HepG2 (cell line): Measurements from ENCODE around the gene RHBDD2. TPM values are rescaled to one million over a fixed set of nuclear protein-coding genes. Genes with fewer than 3 reads are reported as not detected.

Experiments
- AHR ChIP-seq: IDR thresholded peaks from 2 replicates; pipeline ENCODE4 v1.6.1; 2018; ENCODE audit warnings: missing genetic modification reagents, missing compliant biosample characterization
- EP300 ChIP-seq, 3 experiments: sonication (generic) in 1 of 3; formaldehyde crosslinking in 1 of 3; IDR thresholded peaks; 2 replicates each; pipeline versions ENCODE4 v1.5.1 to v1.6.1; 2011 to 2020; ENCODE audit warnings: low read depth in 2 of 3, low read length in 2 of 3, borderline replicate concordance in 1 of 3, improper control_type of control experiment in 1 of 3, mild to moderate bottlenecking in 1 of 3, missing genetic modification reagents in 1 of 3, moderate library complexity in 1 of 3
- ETV5 ChIP-seq: IDR thresholded peaks from 2 replicates; pipeline ENCODE4 v1.6.1; 2018; ENCODE audit warnings: missing biosample characterization, missing genetic modification reagents, inconsistent platforms, borderline replicate concordance
- ETV6 ChIP-seq: sonication (generic); formaldehyde crosslinking; conservative IDR thresholded peaks from 2 replicates; pipeline ENCODE4 v1.4.0; 2020; ENCODE audit warnings: missing genetic modification reagents
- GABPB1 ChIP-seq: IDR thresholded peaks from 2 replicates; pipeline ENCODE4 v1.6.1; 2016; ENCODE audit warnings: mild to moderate bottlenecking, missing genetic modification reagents, moderate library complexity, missing compliant biosample characterization
- HDAC1 ChIP-seq: sonication (generic); formaldehyde crosslinking; IDR thresholded peaks from 2 replicates; pipeline ENCODE4 v1.5.1; 2020; ENCODE audit warnings: mild to moderate bottlenecking, missing genetic modification reagents
- HNF4G ChIP-seq, 2 experiments: sonication (generic) in 1 of 2; formaldehyde crosslinking in 1 of 2; IDR thresholded peaks; 2 replicates each; pipeline versions ENCODE4 v1.4.0 to v1.6.1; 2011 to 2020; ENCODE audit warnings: borderline replicate concordance in 2 of 2, low read depth in 2 of 2, mild to moderate bottlenecking in 2 of 2, low read length in 1 of 2, missing genetic modification reagents in 1 of 2, moderate library complexity in 1 of 2
- PAXIP1 ChIP-seq: sonication (generic); formaldehyde crosslinking; conservative IDR thresholded peaks from 2 replicates; pipeline ENCODE4 v1.4.0; 2020; ENCODE audit warnings: mild to moderate bottlenecking, missing genetic modification reagents, moderate library complexity
- TCF7L2 ChIP-seq: IDR thresholded peaks from 2 replicates; pipeline ENCODE4 v1.6.1; 2011; ENCODE audit warnings: mild to moderate bottlenecking, low read depth, low read length, moderate library complexity
- ZBTB3 ChIP-seq: sonication (generic); formaldehyde crosslinking; IDR thresholded peaks from 2 replicates; pipeline ENCODE4 v1.4.0; 2020; ENCODE audit warnings: low read depth, mild to moderate bottlenecking, moderate library complexity, missing genetic modification reagents, borderline replicate concordance
- ZBTB38 ChIP-seq: sonication (generic); formaldehyde crosslinking; IDR thresholded peaks from 2 replicates; pipeline ENCODE4 v1.5.1; 2020; ENCODE audit warnings: mild to moderate bottlenecking, missing genetic modification reagents
- ZBTB46 ChIP-seq: sonication (generic); formaldehyde crosslinking; IDR thresholded peaks from 2 replicates; pipeline ENCODE4 v1.4.0; 2020; ENCODE audit warnings: mild to moderate bottlenecking, missing genetic modification reagents, borderline replicate concordance
- ZNF143 ChIP-seq: sonication (generic); formaldehyde crosslinking; IDR thresholded peaks from 2 replicates; pipeline ENCODE4 v1.4.0; 2020; ENCODE audit warnings: missing genetic modification reagents
- ZNF256 ChIP-seq: sonication (generic); formaldehyde crosslinking; conservative IDR thresholded peaks from 2 replicates; pipeline ENCODE4 v1.4.0; 2020; ENCODE audit warnings: missing genetic modification reagents
- ZNF512B ChIP-seq: sonication (generic); formaldehyde crosslinking; IDR thresholded peaks from 2 replicates; pipeline ENCODE4 v1.5.1; 2020; ENCODE audit warnings: missing genetic modification reagents, mild to moderate bottlenecking, borderline replicate concordance
- ZNF644 ChIP-seq: IDR thresholded peaks from 2 replicates; pipeline ENCODE4 v1.6.1; 2016; ENCODE audit warnings: low read depth
- ZNF768 ChIP-seq: sonication (generic); formaldehyde crosslinking; IDR thresholded peaks from 2 replicates; pipeline ENCODE4 v1.4.0; 2020; ENCODE audit warnings: missing genetic modification reagents
- ZNF83 ChIP-seq: sonication (generic); formaldehyde crosslinking; IDR thresholded peaks from 2 replicates; pipeline ENCODE4 v1.4.0; 2020; ENCODE audit warnings: missing genetic modification reagents, mild to moderate bottlenecking, borderline replicate concordance
- polyA plus RNA-seq, 8 experiments: library from polyadenylated mRNA; depleted of rRNA in 3 of 8; stranded (reverse) in 7 of 8; unstranded in 1 of 8; fragments of >200 nt; fragmentation: Illumina TruSeq in 4 of 8; extraction: Trizol in 4 of 8; gene quantifications; 2 replicates each; pipeline versions ENCODE4 v1.2.1 to v1.2.3, GENCODE V29; 2011 to 2016; ENCODE audit warnings: low read depth in 4 of 8, missing spikeins in 1 of 8, mixed read lengths in 1 of 8; ENCODE audit not compliant: insufficient read depth in 1 of 8
- total RNA-seq, 5 experiments: library from RNA; depleted of rRNA; stranded (reverse); fragments of >200 nt; fragmentation: Illumina TruSeq; extraction: Trizol; gene quantifications; 2 replicates each; pipeline ENCODE4 v1.2.3, GENCODE V29; 2016; ENCODE audit warnings: low read depth in 1 of 5

The RHBDD2 gene
- total and polyA plus RNA-seq, 2 of the 13 experiments (the other 11 are each of a cell fraction or from before 2014, with no cell fraction given), result 23.1 to 26.4 TPM

GRCh38 chr7:75866489-75867389 lies 12.1 kb upstream of the RHBDD2 start (continued):
- peak; percentile 16; the same call in 1 of the 2 replicates for TF ChIP-seq ZNF143 (CRISPR knock-in tag)
- no peak for TF ChIP-seq AHR (CRISPR knock-in tag)
- TF ChIP-seq TCF7L2, result no peak
- no peak; the same call in 1 of the 2 replicates for TF ChIP-seq ZNF83 (CRISPR knock-in tag)
- TF ChIP-seq ZBTB3, result no peak
- no peak for TF ChIP-seq ZNF256 (CRISPR knock-in tag)
- no peak for TF ChIP-seq ZNF512B (CRISPR knock-in tag)
- TF ChIP-seq ETV6 (CRISPR knock-in tag), result no peak
- peak; percentile 34; the same call in 1 of the 2 replicates for TF ChIP-seq PAXIP1
- TF ChIP-seq ZNF768 (CRISPR knock-in tag), result no peak
- TF ChIP-seq ZBTB38 (CRISPR knock-in tag), result peak; percentile 45; the same call in 1 of the 2 replicates
- TF ChIP-seq HNF4G (IDR thresholded peaks at IDR 0.05; ENCODE audit: borderline replicate concordance, low read depth, low read length), result no peak
- peak; percentile 63; the same call in 1 of the 2 replicates for TF ChIP-seq HNF4G (CRISPR knock-in tag; IDR thresholded peaks at IDR 0.05; ENCODE audit: borderline replicate concordance, low read depth)
- TF ChIP-seq ETV5 (CRISPR knock-in tag), result 0 out of 2 replicates have a peak, but pooled peaks have one; percentile 12
- peak; percentile 27; the same call in 1 of the 2 replicates for TF ChIP-seq ZNF644 (CRISPR knock-in tag)
- TF ChIP-seq ZBTB46 (CRISPR knock-in tag), result no peak
- TF ChIP-seq EP300 (IDR thresholded peaks at IDR 0.05; ENCODE audit: low read depth in 2 of 2, low read length in 2 of 2), result peak in 1 of 2 experiments; percentile 22; a peak in 1 of 4 replicates
- no peak for TF ChIP-seq EP300 (CRISPR knock-in tag; IDR thresholded peaks at IDR 0.05; ENCODE audit: borderline replicate concordance)
- TF ChIP-seq HDAC1, result no peak; the same call in 1 of the 2 replicates
- peak; percentile 20; the same call in 1 of the 2 replicates for TF ChIP-seq GABPB1 (CRISPR knock-in tag)
